Measurements from ENCODE around the gene LCE2A. TPM values are rescaled to one million over a fixed set of nuclear protein-coding genes. Genes with fewer than 3 reads are reported as not detected.

LCE2A gene
- total and polyA plus RNA-seq, 2 donors (not counting 1 experiment from before 2014, with no cell fraction given), result not detected

DNA sequence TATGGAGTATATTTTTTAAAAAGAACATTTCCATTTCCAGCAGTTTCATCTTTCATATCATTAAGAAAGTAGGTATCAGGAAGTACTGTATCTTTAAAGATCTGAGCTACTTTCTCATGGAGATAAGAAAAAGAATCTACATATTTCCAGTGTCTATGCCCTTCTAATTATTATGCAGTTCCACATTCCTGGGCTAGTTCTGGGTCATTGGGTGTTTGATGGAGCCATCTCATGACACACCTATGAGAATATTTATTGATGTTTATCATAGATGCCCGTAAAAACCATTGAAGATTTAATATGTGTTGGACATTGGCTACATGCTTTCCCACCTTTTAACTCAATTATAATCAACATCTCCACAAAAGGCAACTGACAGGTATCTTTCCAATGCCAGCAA lies 30.8 kb downstream of the LCE2A start:
- no peaks in the 10 kb centered on the region for H3K9me3 ChIP-seq (ENCODE audit: control extremely low read depth in 1 of 3, control insufficient read depth in 2 of 3, insufficient read depth in 1 of 3, low read length in 2 of 3)

DNA sequence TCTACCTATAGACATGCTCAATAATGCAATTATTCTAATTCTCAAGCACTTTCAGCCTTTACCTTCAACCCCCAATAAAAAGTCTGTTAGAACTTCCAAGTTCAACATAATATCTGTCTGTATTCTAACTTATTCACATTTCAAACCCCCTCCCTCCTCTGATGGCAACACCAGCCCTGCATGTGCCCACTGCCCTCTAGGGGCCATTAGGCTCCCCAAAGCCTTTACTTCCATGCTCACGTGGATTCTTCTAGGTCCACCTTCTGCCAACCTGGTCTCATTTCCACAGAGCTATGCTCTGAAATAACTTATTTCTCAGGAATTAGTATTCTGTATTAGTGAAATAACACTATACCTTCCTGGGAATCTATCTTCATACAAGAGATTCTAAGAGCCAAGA lies 37.5 kb downstream of the LCE2A start:
- Mint-ChIP-seq H3K4me1 (no peaks in the 10 kb centered on the region), H3K4me3 (no peak overlapping the region), H3K9me3 (ENCODE audit: insufficient read depth) (no peaks in the 10 kb centered on the region), H3K27me3 (peaks cover 28% of the 10 kb centered on the region), H3K27ac (no peak overlapping the region)
- H2AFZ ChIP-seq (ENCODE audit: insufficient read depth, low read depth, low read length, poor library complexity, severe bottlenecking), result no peak overlapping the region
- ATAC-seq (ENCODE audit: low read depth) (no peak), DNase-seq (no peak)
- no peaks in the 10 kb centered on the region for H3K9me3 ChIP-seq (ENCODE audit: control extremely low read depth in 1 of 3, control insufficient read depth in 2 of 3, insufficient read depth in 1 of 3, low read length in 2 of 3)
- no CpG with 5 or more reads among the region's 1 CpG for WGBS (ENCODE audit: insufficient coverage)
- no peak overlapping the region for H3K9ac ChIP-seq (ENCODE audit: low read length)
- intact Hi-C loops (cut with micrococcal nuclease), result no loop called here
- TF ChIP-seq, protein P1, sequence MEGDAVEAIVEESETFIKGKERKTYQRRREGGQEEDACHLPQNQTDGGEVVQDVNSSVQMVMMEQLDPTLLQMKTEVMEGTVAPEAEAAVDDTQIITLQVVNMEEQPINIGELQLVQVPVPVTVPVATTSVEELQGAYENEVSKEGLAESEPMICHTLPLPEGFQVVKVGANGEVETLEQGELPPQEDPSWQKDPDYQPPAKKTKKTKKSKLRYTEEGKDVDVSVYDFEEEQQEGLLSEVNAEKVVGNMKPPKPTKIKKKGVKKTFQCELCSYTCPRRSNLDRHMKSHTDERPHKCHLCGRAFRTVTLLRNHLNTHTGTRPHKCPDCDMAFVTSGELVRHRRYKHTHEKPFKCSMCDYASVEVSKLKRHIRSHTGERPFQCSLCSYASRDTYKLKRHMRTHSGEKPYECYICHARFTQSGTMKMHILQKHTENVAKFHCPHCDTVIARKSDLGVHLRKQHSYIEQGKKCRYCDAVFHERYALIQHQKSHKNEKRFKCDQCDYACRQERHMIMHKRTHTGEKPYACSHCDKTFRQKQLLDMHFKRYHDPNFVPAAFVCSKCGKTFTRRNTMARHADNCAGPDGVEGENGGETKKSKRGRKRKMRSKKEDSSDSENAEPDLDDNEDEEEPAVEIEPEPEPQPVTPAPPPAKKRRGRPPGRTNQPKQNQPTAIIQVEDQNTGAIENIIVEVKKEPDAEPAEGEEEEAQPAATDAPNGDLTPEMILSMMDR (IDR thresholded peaks at IDR 0.05), result no peak
- TF ChIP-seq EZH2 (IDR thresholded peaks at IDR 0.05; ENCODE audit: borderline replicate concordance, insufficient read depth, low read depth, low read length, poor library complexity, severe bottlenecking), result no peak
- no peak overlapping the region for H3K4me2 ChIP-seq (replicated peaks; ENCODE audit: low read depth, low read length, poor library complexity, severe bottlenecking)
- no peaks in the 10 kb centered on the region for H3K36me3 ChIP-seq (replicated peaks in 1 of 2; ENCODE audit: control extremely low read depth in 1 of 2, control insufficient read depth in 1 of 2, extremely low read depth in 1 of 2, insufficient read depth in 2 of 2, low read length in 1 of 2)
- ChIA-PET CTCF (interaction anchor here (0.6 kb wide), 1 partner anchor 872 kb away, joined by 3 read pairs; no protein-coding TSS in a partner anchor), POLR2A (no interaction called here)
- no peaks in the 10 kb centered on the region for H4K20me1 ChIP-seq (ENCODE audit: control insufficient read depth, insufficient read depth, low read length, poor library complexity, severe bottlenecking)
- peaks cover 0 to 5% (median 2%) of the 10 kb centered on the region in 4 experiments for H3K27me3 ChIP-seq (replicated peaks in 1 of 4; ENCODE audit: control extremely low read depth in 1 of 4, control insufficient read depth in 3 of 4, insufficient read depth in 4 of 4, low read length in 3 of 4)
- no peaks in the 10 kb centered on the region for H3K4me1 ChIP-seq (ENCODE audit: control insufficient read depth in 2 of 2, insufficient read depth in 2 of 2, low read length in 2 of 2)
- H3K79me2 ChIP-seq (ENCODE audit: control insufficient read depth, insufficient read depth, low read length), result no peaks in the 10 kb centered on the region
- H3K4me3 ChIP-seq (ENCODE audit: control extremely low read depth in 1 of 5, extremely low read depth in 1 of 5, insufficient read depth in 1 of 5, low read depth in 2 of 5, low read length in 4 of 5), result no peak overlapping the region
- H3K27ac ChIP-seq (ENCODE audit: low read length in 2 of 2), result no peak overlapping the region

More for the DNA sequence above, 30.8 kb downstream of the LCE2A start:
- no peak overlapping the region for H2AFZ ChIP-seq (ENCODE audit: insufficient read depth, low read depth, low read length, poor library complexity, severe bottlenecking)
- no peak for ATAC-seq (ENCODE audit: low read depth)
- no peak overlapping the region for H3K4me3 Mint-ChIP-seq
- H3K27me3 ChIP-seq (replicated peaks in 1 of 4; ENCODE audit: control extremely low read depth in 1 of 4, control insufficient read depth in 3 of 4, insufficient read depth in 4 of 4, low read length in 3 of 4), result no peaks in the 10 kb centered on the region
- H4K20me1 ChIP-seq (ENCODE audit: control insufficient read depth, insufficient read depth, low read length, poor library complexity, severe bottlenecking), result no peaks in the 10 kb centered on the region
- H3K9ac ChIP-seq (ENCODE audit: low read length), result no peak overlapping the region
- TF ChIP-seq EZH2 (IDR thresholded peaks at IDR 0.05; ENCODE audit: borderline replicate concordance, insufficient read depth, low read depth, low read length, poor library complexity, severe bottlenecking), result no peak
- TF ChIP-seq, protein P1 (IDR thresholded peaks at IDR 0.05), result no peak
- H3K4me1 Mint-ChIP-seq, result no peaks in the 10 kb centered on the region
- WGBS (ENCODE audit: insufficient coverage), result no CpG with 5 or more reads among the region's 1 CpG
- H3K27ac ChIP-seq (ENCODE audit: low read length in 2 of 2), result no peak overlapping the region
- no peak for DNase-seq
- no peak overlapping the region for H3K27ac Mint-ChIP-seq
- H3K9me3 Mint-ChIP-seq (ENCODE audit: insufficient read depth), result no peaks in the 10 kb centered on the region
- intact Hi-C loops (cut with micrococcal nuclease), result no loop called here
- H3K4me2 ChIP-seq (replicated peaks; ENCODE audit: low read depth, low read length, poor library complexity, severe bottlenecking), result no peak overlapping the region
- no peaks in the 10 kb centered on the region for H3K79me2 ChIP-seq (ENCODE audit: control insufficient read depth, insufficient read depth, low read length)
- H3K27me3 Mint-ChIP-seq, result peaks cover 26% of the 10 kb centered on the region
- no peaks in the 10 kb centered on the region for H3K36me3 ChIP-seq (replicated peaks in 1 of 2; ENCODE audit: control extremely low read depth in 1 of 2, control insufficient read depth in 1 of 2, extremely low read depth in 1 of 2, insufficient read depth in 2 of 2, low read length in 1 of 2)
- H3K4me1 ChIP-seq (ENCODE audit: control insufficient read depth in 2 of 2, insufficient read depth in 2 of 2, low read length in 2 of 2), result no peaks in the 10 kb centered on the region
- CTCF ChIA-PET, result no interaction called here
- no peak overlapping the region for H3K4me3 ChIP-seq (ENCODE audit: control extremely low read depth in 1 of 5, extremely low read depth in 1 of 5, insufficient read depth in 1 of 5, low read depth in 2 of 5, low read length in 4 of 5)
- POLR2A ChIA-PET, result no interaction called here
